ENCODE measurements around the gene SARS2. TPM values are rescaled to one million over a fixed set of nuclear protein-coding genes. Genes with fewer than 3 reads are reported as not detected.

SARS2 gene, protein sequence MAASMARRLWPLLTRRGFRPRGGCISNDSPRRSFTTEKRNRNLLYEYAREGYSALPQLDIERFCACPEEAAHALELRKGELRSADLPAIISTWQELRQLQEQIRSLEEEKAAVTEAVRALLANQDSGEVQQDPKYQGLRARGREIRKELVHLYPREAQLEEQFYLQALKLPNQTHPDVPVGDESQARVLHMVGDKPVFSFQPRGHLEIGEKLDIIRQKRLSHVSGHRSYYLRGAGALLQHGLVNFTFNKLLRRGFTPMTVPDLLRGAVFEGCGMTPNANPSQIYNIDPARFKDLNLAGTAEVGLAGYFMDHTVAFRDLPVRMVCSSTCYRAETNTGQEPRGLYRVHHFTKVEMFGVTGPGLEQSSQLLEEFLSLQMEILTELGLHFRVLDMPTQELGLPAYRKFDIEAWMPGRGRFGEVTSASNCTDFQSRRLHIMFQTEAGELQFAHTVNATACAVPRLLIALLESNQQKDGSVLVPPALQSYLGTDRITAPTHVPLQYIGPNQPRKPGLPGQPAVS
- total RNA-seq: 1.4 TPM

DNA sequence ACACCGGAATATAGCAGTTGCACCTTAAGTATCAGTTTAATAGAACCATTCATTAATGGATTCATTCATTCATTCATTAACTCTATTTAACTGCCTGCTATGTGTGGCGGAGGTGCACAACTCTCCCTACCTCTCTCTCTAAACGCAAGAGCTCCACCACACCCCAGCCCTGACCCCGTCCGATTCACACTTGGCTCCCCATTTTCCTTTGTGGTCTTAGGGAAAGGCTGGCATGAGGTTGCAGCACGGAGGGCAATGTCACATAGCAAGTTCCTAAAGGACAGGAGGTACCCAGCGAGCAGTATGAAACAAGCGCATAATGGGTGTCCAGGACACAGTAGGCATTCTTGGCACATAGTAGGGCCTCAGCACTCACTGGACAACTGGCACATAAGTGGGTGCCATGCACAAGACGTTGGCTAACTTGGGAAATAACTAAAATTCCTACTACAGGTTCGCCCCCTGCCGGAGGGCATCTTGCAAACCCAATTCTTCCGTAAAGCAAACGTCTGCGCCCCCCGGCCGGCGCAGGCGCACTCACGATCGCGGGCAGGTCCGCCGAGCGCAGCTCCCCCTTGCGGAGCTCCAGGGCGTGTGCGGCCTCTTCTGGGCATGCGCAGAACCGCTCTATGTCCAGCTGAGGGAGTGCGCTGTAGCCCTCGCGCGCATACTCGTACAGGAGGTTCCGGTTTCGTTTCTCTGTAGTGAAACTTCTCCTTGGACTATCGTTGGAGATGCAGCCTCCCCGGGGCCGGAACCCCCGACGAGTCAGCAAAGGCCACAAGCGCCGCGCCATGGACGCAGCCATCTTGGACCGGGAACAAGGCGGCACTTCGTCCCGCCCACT, at the start of gene SARS2:
Gene SARS2 (minus strand): TSS at position 835 of the 847 bp plus-strand sequence. CDS start 27 bp downstream, at position 808.
- H3K4me3 ChIP-seq: peak within 1 kb of the TSS; percentile 83 to 93
- H3K9me3 ChIP-seq: no peaks in the 10 kb centered on the region
- peaks cover 5 to 23% of the 10 kb centered on the region in 2 donors for H3K36me3 ChIP-seq
- peaks cover 9 to 14% of the 10 kb centered on the region in 2 donors for H3K4me1 ChIP-seq
- intact Hi-C loops (cut with DNase I): loop anchor here (1.0 to 10.0 kb wide), 6 partner anchors 31 to 527 kb away; partner anchors contain the start of genes FAM98C, FBXO17, HNRNPL and NFKBIB
- peak within 1 kb of the TSS; percentile 70 to 77 for H3K27ac ChIP-seq
- DNase-seq (ENCODE audit: low spot score in 2 of 2): peak; percentile 62 to 97
- peak; percentile 98 to 99 (median 98) for TF ChIP-seq CTCF (IDR thresholded peaks at IDR 0.05)
- no peaks in the 10 kb centered on the region for H3K27me3 ChIP-seq

- H3K4me3 ChIP-seq: no peak overlapping the region
- peaks cover 0 to 8% of the 10 kb centered on the region in 2 donors for H3K4me1 ChIP-seq
- no peak overlapping the region for H3K27ac ChIP-seq
- no peaks in the 10 kb centered on the region for H3K36me3 ChIP-seq
- intact Hi-C loops (cut with DNase I): loop anchor here (5.0 kb wide), 1 partner anchor 362 kb away; the partner anchor contains the start of gene SAMD4B
- no peak for DNase-seq (ENCODE audit: low spot score in 2 of 2)
- no peaks in the 10 kb centered on the region for H3K27me3 ChIP-seq
- peaks cover 0 to under 1% of the 10 kb centered on the region in 2 donors for H3K9me3 ChIP-seq
- TF ChIP-seq CTCF (IDR thresholded peaks at IDR 0.05): no peak
These were observed 49.2 kb upstream of the SARS2 start for GRCh38 chr19:38979812-38980211.

- Histone ChIP-seq H3K4me3 (no peak overlapping the region), H3K9me3 (no peaks in the 10 kb centered on the region), H3K4me1 (peaks cover 0 to 11% of the 10 kb centered on the region in 2 donors), H3K36me3 (no peaks in the 10 kb centered on the region), H3K27ac (no peak overlapping the region), H3K27me3 (no peaks in the 10 kb centered on the region)
- no peak for DNase-seq (ENCODE audit: low spot score in 2 of 2)
- intact Hi-C loops (cut with DNase I): loop anchor here (5.0 kb wide), 1 partner anchor 364 kb away; the partner anchor contains the start of gene SAMD4B
- TF ChIP-seq CTCF (IDR thresholded peaks at IDR 0.05): no peak
These were observed 47.7 kb upstream of the SARS2 start for GRCh38 chr19:38978326-38978689.

DNA sequence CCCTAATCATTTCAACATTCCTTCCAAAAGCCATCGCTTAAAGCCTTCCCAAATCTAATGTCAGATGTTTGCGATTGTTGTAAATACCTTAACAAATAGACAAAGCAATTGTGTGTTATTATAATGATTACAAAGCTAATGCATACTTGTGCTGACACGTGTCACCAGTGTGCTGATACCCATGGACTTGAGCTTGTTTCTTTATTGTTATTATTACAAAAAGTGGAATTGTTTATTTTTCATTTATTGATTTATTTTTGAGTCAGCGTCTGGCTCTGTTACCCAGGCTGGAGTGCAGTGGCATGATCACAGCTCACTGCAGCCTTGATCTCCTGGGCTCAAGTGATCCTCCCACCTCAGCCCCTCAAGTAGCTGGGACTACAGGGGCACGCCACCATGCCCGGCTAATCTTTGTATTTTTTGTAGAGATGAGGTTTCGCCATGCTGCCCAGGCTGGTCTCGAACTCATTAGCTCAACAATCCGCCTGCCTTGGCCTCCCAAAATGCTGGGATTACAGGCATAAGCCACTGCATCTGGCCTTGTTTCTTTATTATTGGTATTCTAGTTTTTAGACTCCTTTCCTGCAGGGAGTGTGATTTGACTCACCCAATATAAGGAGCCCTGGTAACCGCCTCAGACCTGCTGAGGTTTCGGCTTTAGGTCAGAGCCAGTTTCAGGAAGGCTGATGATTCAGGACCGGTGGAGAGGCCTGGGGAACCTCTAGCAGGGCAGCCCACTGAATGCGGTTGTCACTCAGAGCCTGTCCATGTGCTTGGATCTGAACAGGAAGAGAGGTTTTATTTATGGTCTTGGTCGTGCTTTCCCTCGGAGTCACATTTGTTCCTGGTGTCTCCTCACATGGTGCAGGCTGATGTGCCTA, 47.1 kb upstream of the SARS2 start:
- TF ChIP-seq CTCF (IDR thresholded peaks at IDR 0.05): no peak
- peaks cover 0 to 11% of the 10 kb centered on the region in 2 donors for H3K4me1 ChIP-seq
- no peaks in the 10 kb centered on the region for H3K27me3 ChIP-seq
- intact Hi-C loops (cut with DNase I): loop anchor here (5.0 kb wide), 1 partner anchor 365 kb away; the partner anchor contains the start of gene SAMD4B
- H3K9me3 ChIP-seq: no peaks in the 10 kb centered on the region
- DNase-seq (ENCODE audit: low spot score in 2 of 2): no peak
- no peaks in the 10 kb centered on the region for H3K36me3 ChIP-seq
- H3K4me3 ChIP-seq: no peak overlapping the region
- H3K27ac ChIP-seq: no peak overlapping the region
